H1 (cell line): ENCODE measurements around the gene RPA4. TPM values are rescaled to one million over a fixed set of nuclear protein-coding genes. Genes with fewer than 3 reads are reported as not detected.

Experiments used
- ASH2L ChIP-seq: fragments of 200-600, 300-600 bp; sonication (generic); IDR thresholded peaks from one replicate; pipeline ENCODE4 v1.7.1; 2017; ENCODE audit warnings: low read length
- EZH2 ChIP-seq: fragments of 200-600 bp; sonication (generic); IDR thresholded peaks from 2 replicates; pipeline ENCODE4 v1.7.1; 2012; ENCODE audit warnings: low read depth, mild to moderate bottlenecking, moderate library complexity, low read length, inconsistent platforms; ENCODE audit not compliant: severe bottlenecking
- NANOG ChIP-seq: IDR thresholded peaks from 2 replicates; pipeline ENCODE4 v1.6.1; 2011; ENCODE audit warnings: low read length, low read depth, mild to moderate bottlenecking, inconsistent platforms; ENCODE audit not compliant: insufficient read depth, poor library complexity, severe bottlenecking
- TEAD4 ChIP-seq: IDR thresholded peaks from 2 replicates; pipeline ENCODE4 v1.6.1; 2012; ENCODE audit warnings: low read depth, low read length, inconsistent platforms, mixed read lengths
- YY1 ChIP-seq: IDR thresholded peaks from 2 replicates; pipeline ENCODE4 v1.6.1; 2011; ENCODE audit warnings: low read depth, mild to moderate bottlenecking, low read length
- polyA plus RNA-seq, 7 experiments: library from polyadenylated mRNA; depleted of rRNA in 3 of 7; stranded (reverse) in 5 of 7; unstranded in 2 of 7; fragments of >200 nt in 5 of 7; fragments of 200-250 nt in 2 of 7; gene quantifications; 1 replicate in 5 of 7; 2 replicates in 1 of 7; 4 replicates in 1 of 7; pipeline versions ENCODE4 v1.2.1 to v1.2.3, GENCODE V29; 2011 to 2013; ENCODE audit warnings: missing spikeins in 2 of 7, mixed read lengths in 2 of 7
- total RNA-seq: library from RNA; stranded (reverse); fragmentation: NEBNext Ultra II Directional; extraction: Animal tissue kit (Norgen Biotek cat#: 25700); gene quantifications from 2 replicates; pipeline ENCODE4 v1.2.1, GENCODE V29; 2021
- TF ChIP-seq, protein P1 (sequence below): IDR thresholded peaks from 2 replicates; pipeline ENCODE4 v1.6.1; 2012; ENCODE audit warnings: low read length, inconsistent platforms

The RPA4 gene
- total and polyA plus RNA-seq, 2 of the 8 experiments (the other 6 are each of a cell fraction or from before 2014, with no cell fraction given), result 0.17 to 0.24 TPM

GRCh38 chrX:96889726-96890125 lies 6.0 kb downstream of the RPA4 start (continued):
- TF ChIP-seq, protein P1, sequence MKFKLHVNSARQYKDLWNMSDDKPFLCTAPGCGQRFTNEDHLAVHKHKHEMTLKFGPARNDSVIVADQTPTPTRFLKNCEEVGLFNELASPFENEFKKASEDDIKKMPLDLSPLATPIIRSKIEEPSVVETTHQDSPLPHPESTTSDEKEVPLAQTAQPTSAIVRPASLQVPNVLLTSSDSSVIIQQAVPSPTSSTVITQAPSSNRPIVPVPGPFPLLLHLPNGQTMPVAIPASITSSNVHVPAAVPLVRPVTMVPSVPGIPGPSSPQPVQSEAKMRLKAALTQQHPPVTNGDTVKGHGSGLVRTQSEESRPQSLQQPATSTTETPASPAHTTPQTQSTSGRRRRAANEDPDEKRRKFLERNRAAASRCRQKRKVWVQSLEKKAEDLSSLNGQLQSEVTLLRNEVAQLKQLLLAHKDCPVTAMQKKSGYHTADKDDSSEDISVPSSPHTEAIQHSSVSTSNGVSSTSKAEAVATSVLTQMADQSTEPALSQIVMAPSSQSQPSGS, result no peak
- TF ChIP-seq ASH2L (no peak), YY1 (no peak), EZH2 (no peak), NANOG (no peak), TEAD4 (no peak)
- TF ChIP-seq, all 59 proteins: peak for 0
